GM10266 (cell line): ENCODE results near the gene PPP2R5E.

Experiments
- DNase-seq: peaks from one replicate; pipeline ENCODE4 v3.0.0; 2012; ENCODE audit errors: extremely low spot score
- CTCF ChIP-seq: IDR thresholded peaks from 2 replicates; pipeline ENCODE4 v1.5.1; 2012; ENCODE audit warnings: mild to moderate bottlenecking, low read depth; ENCODE audit not compliant: control insufficient read depth, insufficient read depth; ENCODE audit errors: missing control alignments

Gene PPP2R5E

GRCh38 chr14:63432888-63433552 is 110.2 kb downstream of the PPP2R5E start:
- DNase-seq, result no peak
- no peak for TF ChIP-seq CTCF

GRCh38 chr14:63432228-63432627 is 110.9 kb downstream of the PPP2R5E start:
- DNase-seq, result no peak
- no peak for TF ChIP-seq CTCF

- no peak for TF ChIP-seq CTCF
- no peak for DNase-seq
Observed at GRCh38 chr14:63431466-63431865, 111.7 kb downstream of the PPP2R5E start.

GRCh38 chr14:63428486-63428885 is 114.7 kb downstream of the PPP2R5E start:
- TF ChIP-seq CTCF, result no peak
- no peak for DNase-seq

DNA sequence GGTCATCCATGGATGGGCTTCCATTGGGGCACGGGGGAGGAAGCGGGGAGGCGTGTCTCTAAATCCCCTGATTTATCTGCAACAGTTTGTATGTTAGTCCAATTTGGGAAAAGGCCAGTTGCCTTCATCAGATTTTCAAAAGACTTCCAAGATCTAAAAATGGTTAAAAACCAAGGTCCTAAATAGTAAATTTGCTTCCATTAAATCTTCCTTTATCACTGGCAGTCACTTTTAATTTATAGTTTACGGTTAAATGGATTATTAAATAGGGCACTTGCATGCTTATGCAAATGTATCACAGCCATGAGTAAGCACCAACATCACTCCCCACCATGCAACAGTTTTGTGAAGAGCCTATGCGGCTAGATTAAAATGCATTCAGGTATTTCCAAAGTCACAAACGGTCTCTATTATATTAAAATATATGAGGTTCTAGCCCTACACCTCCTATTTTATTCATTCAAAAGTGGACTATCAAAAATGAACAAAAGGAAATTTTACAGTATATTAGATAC is 116.3 kb downstream of the PPP2R5E start:
- TF ChIP-seq CTCF, result no peak
- DNase-seq, result no peak

DNA sequence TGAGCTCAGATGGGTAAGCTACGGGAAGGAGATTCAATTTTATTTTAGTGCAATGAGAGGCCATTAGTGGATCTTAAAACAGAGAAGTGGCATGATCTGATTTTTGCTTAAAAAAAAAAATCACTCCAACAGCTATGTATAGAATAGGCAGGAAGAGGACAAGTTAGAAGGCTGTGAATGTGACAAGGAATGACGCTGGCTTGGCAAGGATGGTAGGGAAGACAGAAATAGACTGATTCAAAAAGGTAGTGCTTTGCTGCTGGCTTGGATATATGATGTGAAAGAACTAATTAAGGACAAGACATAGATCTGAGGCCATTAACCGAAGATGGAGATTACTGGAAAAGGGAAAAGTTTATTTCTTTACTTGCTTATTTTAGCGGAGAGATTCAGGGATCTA is 119.3 kb downstream of the PPP2R5E start:
- no peak for TF ChIP-seq CTCF
- no peak for DNase-seq

- no peak for TF ChIP-seq CTCF
- no peak for DNase-seq
Observed at GRCh38 chr14:63423381-63423780, 119.8 kb downstream of the PPP2R5E start.
